Effector CD4-positive, alpha-beta T cell (primary cell): ENCODE data around the gene ROGDI.
A peak's percentile ranks its signal among the peaks of the same experiment; 100 is the strongest.
"Not testable (repeated sequence)": the region's sequence is repeated elsewhere in the genome, so short reads cannot be mapped to it uniquely, and the experiment has no call there.

Experiments
- DNase-seq: peaks from one replicate; pipeline ENCODE4 v3.0.0-alpha.2; 2020

ROGDI gene

GRCh38 chr16:4790261-4790660, 12.2 kb downstream of the ROGDI start:
- DNase-seq, result no peak

GRCh38 chr16:4788910-4789309, 13.5 kb downstream of the ROGDI start:
- DNase-seq, result no peak

GRCh38 chr16:4788489-4788889, 13.9 kb downstream of the ROGDI start:
- no peak for DNase-seq

- DNase-seq, result no peak
Observed at GRCh38 chr16:4787627-4788482, 14.6 kb downstream of the ROGDI start, which contains the start of gene SEPTIN12. Gene SEPTIN12, minus strand, starts transcription at chr16:4788345. Its CDS starts 700 bp downstream, at chr16:4787645.

GRCh38 chr16:4787068-4787467, 15.4 kb downstream of the ROGDI start:
- no peak for DNase-seq

- no peak for DNase-seq
Observed at GRCh38 chr16:4785758-4786433, 16.5 kb downstream of the ROGDI start.

GRCh38 chr16:4784444-4784987, 17.9 kb downstream of the ROGDI start:
- DNase-seq, result not testable (repeated sequence)

- no peak for DNase-seq
Observed at GRCh38 chr16:4783951-4784336, 18.5 kb downstream of the ROGDI start.

GRCh38 chr16:4783251-4783950, 19.0 kb downstream of the ROGDI start:
- no peak for DNase-seq

- DNase-seq, result no peak
Observed at GRCh38 chr16:4780235-4780634, 22.2 kb downstream of the ROGDI start.

GRCh38 chr16:4778050-4778392, 24.4 kb downstream of the ROGDI start:
- DNase-seq, result no peak

GRCh38 chr16:4777339-4778049, 24.9 kb downstream of the ROGDI start:
- no peak for DNase-seq

GRCh38 chr16:4776141-4776705, 26.2 kb downstream of the ROGDI start:
- no peak for DNase-seq

GRCh38 chr16:4775005-4775404, 27.4 kb downstream of the ROGDI start:
- no peak for DNase-seq

- DNase-seq, result no peak
Observed at GRCh38 chr16:4772351-4772750, 30.1 kb downstream of the ROGDI start.

- DNase-seq, result no peak
Observed at GRCh38 chr16:4771646-4772045, 30.8 kb downstream of the ROGDI start.

GRCh38 chr16:4769306-4769638, 33.2 kb downstream of the ROGDI start:
- DNase-seq, result no peak

- DNase-seq, result peak; percentile 70
Observed at GRCh38 chr16:4768549-4769305, 33.7 kb downstream of the ROGDI start.

- no peak for DNase-seq
Observed at GRCh38 chr16:4767872-4768548, 34.4 kb downstream of the ROGDI start.

GRCh38 chr16:4766875-4767628, 35.4 kb downstream of the ROGDI start, which contains the start of gene ZNF500:
Gene ZNF500, minus strand, starts transcription at chr16:4767162. Its CDS starts 1,184 bp downstream, at chr16:4765978.
- DNase-seq, result peak; percentile 94
